Retina (tissue), 1 donor: ENCODE measurements around the gene EXOC2.

ENCODE experiments used
- DNase-seq: peaks from one replicate; pipeline ENCODE4 v3.0.0-alpha.2; 2016

Gene EXOC2

GRCh38 chr6:490251-491037 is 202.5 kb downstream of the EXOC2 start:
- DNase-seq: no peak

GRCh38 chr6:489762-490161 is 203.2 kb downstream of the EXOC2 start:
- DNase-seq: no peak

GRCh38 chr6:489001-489400 is 203.9 kb downstream of the EXOC2 start:
- DNase-seq: no peak

- no peak for DNase-seq
Observed at GRCh38 chr6:487956-488355, 205.0 kb downstream of the EXOC2 start.

GRCh38 chr6:485655-486170 is 207.2 kb downstream of the EXOC2 start:
- DNase-seq: no peak

GRCh38 chr6:484746-485145 is 208.2 kb downstream of the EXOC2 start:
- no peak for DNase-seq

GRCh38 chr6:484086-484745 is 208.7 kb downstream of the EXOC2 start:
- DNase-seq: no peak

GRCh38 chr6:475314-475713 is 217.6 kb downstream of the EXOC2 start:
- DNase-seq: peak; percentile 68

GRCh38 chr6:474453-475185 is 218.3 kb downstream of the EXOC2 start:
- peak; percentile 73 for DNase-seq

- no peak for DNase-seq
Observed at GRCh38 chr6:473768-474452, 219.0 kb downstream of the EXOC2 start.

GRCh38 chr6:473356-473755 is 219.6 kb downstream of the EXOC2 start:
- DNase-seq: no peak

GRCh38 chr6:470901-471448 is 222.0 kb downstream of the EXOC2 start:
- no peak for DNase-seq

GRCh38 chr6:470051-470900 is 222.7 kb downstream of the EXOC2 start:
- DNase-seq: no peak

GRCh38 chr6:467671-468082 is 225.3 kb downstream of the EXOC2 start:
- no peak for DNase-seq

GRCh38 chr6:467111-467510 is 225.8 kb downstream of the EXOC2 start:
- DNase-seq: no peak

GRCh38 chr6:466564-466963 is 226.4 kb downstream of the EXOC2 start:
- no peak for DNase-seq

- no peak for DNase-seq
Observed at GRCh38 chr6:465531-466348, 227.2 kb downstream of the EXOC2 start.

GRCh38 chr6:456887-457286 is 236.1 kb downstream of the EXOC2 start:
- DNase-seq: no peak

- DNase-seq: no peak
Observed at GRCh38 chr6:456358-456867, 236.5 kb downstream of the EXOC2 start.

- no peak for DNase-seq
Observed at GRCh38 chr6:455835-456234, 237.1 kb downstream of the EXOC2 start.
